Liver (tissue), 9 donors: ENCODE data around the gene TRIM46. TPM values are rescaled to one million over a fixed set of nuclear protein-coding genes. Genes with fewer than 3 reads are reported as not detected.

Source experiments
- DNase-seq: peaks from one replicate; pipeline ENCODE4 v3.0.0-alpha.2; 2017; ENCODE audit warnings: low spot score
- H3K27ac ChIP-seq, 2 donors: one replicate each; pipeline ENCODE4 v1.7.0; 2013; ENCODE audit warnings: inconsistent platforms in 2 of 2, low read length in 2 of 2, control low read depth in 1 of 2, low read depth in 1 of 2, mild to moderate bottlenecking in 1 of 2
- H3K27me3 ChIP-seq, 4 donors: one replicate each; pipeline versions ENCODE4 v1.6.1 to v1.7.0; 2013; ENCODE audit warnings: low read length in 3 of 4, inconsistent platforms in 1 of 4, mild to moderate bottlenecking in 1 of 4, moderate library complexity in 1 of 4; ENCODE audit not compliant: control insufficient read depth in 4 of 4, insufficient read depth in 4 of 4
- H3K36me3 ChIP-seq, 4 donors: one replicate each; pipeline versions ENCODE4 v1.6.1 to v1.7.0; 2013; ENCODE audit warnings: low read length in 3 of 4, mild to moderate bottlenecking in 3 of 4, low read depth in 1 of 4, moderate library complexity in 1 of 4; ENCODE audit not compliant: control insufficient read depth in 4 of 4, insufficient read depth in 3 of 4
- H3K4me1 ChIP-seq, 4 donors: one replicate each; pipeline versions ENCODE4 v1.6.1 to v1.7.0; 2013; ENCODE audit warnings: low read length in 3 of 4, mild to moderate bottlenecking in 3 of 4, moderate library complexity in 1 of 4; ENCODE audit not compliant: control insufficient read depth in 4 of 4, insufficient read depth in 4 of 4
- H3K4me3 ChIP-seq, 3 donors: one replicate each; pipeline versions ENCODE4 v1.6.1 to v1.7.0; 2013; ENCODE audit warnings: low read length in 3 of 3, control low read depth in 1 of 3, low read depth in 1 of 3, mild to moderate bottlenecking in 1 of 3
- H3K9ac ChIP-seq, 2 donors: one replicate each; pipeline ENCODE4 v1.7.0; 2013; ENCODE audit warnings: low read length in 2 of 2, mild to moderate bottlenecking in 2 of 2, moderate library complexity in 2 of 2, control low read depth in 1 of 2, low read depth in 1 of 2
- H3K9me3 ChIP-seq, 4 donors: one replicate each; pipeline versions ENCODE4 v1.6.1 to v1.7.0; 2013; ENCODE audit warnings: low read length in 3 of 4; ENCODE audit not compliant: control insufficient read depth in 4 of 4
- ATF3 ChIP-seq: IDR thresholded peaks from 2 replicates; pipeline ENCODE4 v1.6.1; 2016; ENCODE audit warnings: antibody characterized with exemption
- EGR1 ChIP-seq, 2 donors: IDR thresholded peaks; 2 replicates each; pipeline ENCODE4 v1.6.1; 2016 to 2018; ENCODE audit warnings: antibody characterized with exemption in 2 of 2, low read depth in 2 of 2
- FOXA1 ChIP-seq: IDR thresholded peaks from 2 replicates; pipeline ENCODE4 v1.6.1; 2016; ENCODE audit warnings: antibody characterized with exemption
- GABPA ChIP-seq, 2 donors: IDR thresholded peaks in 1 of 2; conservative IDR thresholded peaks in 1 of 2; 2 replicates each; pipeline ENCODE4 v1.6.1; 2016; ENCODE audit warnings: antibody characterized with exemption in 2 of 2, mild to moderate bottlenecking in 1 of 2, moderate library complexity in 1 of 2
- HNF4A ChIP-seq, 2 donors: conservative IDR thresholded peaks; 2 replicates each; pipeline ENCODE4 v1.6.1; 2016; ENCODE audit warnings: antibody characterized with exemption in 2 of 2, mild to moderate bottlenecking in 2 of 2
- HNF4G ChIP-seq: IDR thresholded peaks from 2 replicates; pipeline ENCODE4 v1.6.1; 2016; ENCODE audit warnings: antibody characterized with exemption
- JUND ChIP-seq, 2 donors: IDR thresholded peaks; 2 replicates each; pipeline ENCODE4 v1.6.1; 2016; ENCODE audit warnings: antibody characterized with exemption in 2 of 2
- MAX ChIP-seq: IDR thresholded peaks from 2 replicates; pipeline ENCODE4 v1.6.1; 2016; ENCODE audit warnings: antibody characterized with exemption
- NR2F2 ChIP-seq: IDR thresholded peaks from 2 replicates; pipeline ENCODE4 v1.6.1; 2016; ENCODE audit warnings: antibody characterized with exemption
- RAD21 ChIP-seq, 2 donors: IDR thresholded peaks; 2 replicates each; pipeline ENCODE4 v1.6.1; 2016; ENCODE audit warnings: antibody characterized with exemption in 2 of 2, mild to moderate bottlenecking in 2 of 2
- RXRA ChIP-seq, 2 donors: IDR thresholded peaks; 2 replicates each; pipeline ENCODE4 v1.6.1; 2017 to 2018; ENCODE audit warnings: antibody characterized with exemption in 2 of 2, mild to moderate bottlenecking in 1 of 2
- SP1 ChIP-seq: IDR thresholded peaks from 2 replicates; pipeline ENCODE4 v1.6.1; 2018; ENCODE audit warnings: antibody characterized with exemption, mild to moderate bottlenecking
- TAF1 ChIP-seq: conservative IDR thresholded peaks from 2 replicates; pipeline ENCODE4 v1.6.1; 2016; ENCODE audit warnings: antibody characterized with exemption, mild to moderate bottlenecking
- YY1 ChIP-seq: IDR thresholded peaks from 2 replicates; pipeline ENCODE4 v1.6.1; 2016; ENCODE audit warnings: antibody characterized with exemption, mild to moderate bottlenecking
- ZBTB33 ChIP-seq: IDR thresholded peaks from 2 replicates; pipeline ENCODE4 v1.6.1; 2016; ENCODE audit warnings: antibody characterized with exemption
- WGBS: extraction: QIAGEN DNeasy Blood & Tissue Kit; methylation state at CpG from one replicate; pipeline ENCODE4 v1.1.7; 2013; 5-methylcytosine and 5-hydroxymethylcytosine counted together
- polyA plus RNA-seq, 2 donors: library from polyadenylated mRNA; stranded (reverse) in 1 of 2; unstranded in 1 of 2; fragments of 200-250 nt in 1 of 2; fragments of >200 nt in 1 of 2; fragmentation: Nextera tagmentation in 1 of 2; extraction: Ambion mirVana in 1 of 2; gene quantifications; one replicate each; pipeline versions ENCODE4 v1.2.1 to v1.2.3, GENCODE V29; 2013 to 2015
- total RNA-seq, 2 donors: library from RNA; depleted of rRNA; stranded (reverse); fragments of >200 nt; gene quantifications; one replicate each; pipeline ENCODE4 v1.2.3, GENCODE V29; 2014
- TF ChIP-seq, protein P1 (sequence below): IDR thresholded peaks from 2 replicates; pipeline ENCODE4 v1.6.1; 2016; ENCODE audit warnings: antibody characterized with exemption, mild to moderate bottlenecking
- TF ChIP-seq, protein P2 (sequence below): fragments of 150-350 bp; IDR thresholded peaks from 2 replicates; pipeline ENCODE4 v1.5.1; 2017; ENCODE audit warnings: improper control_type of control experiment, low read depth, low read length; ENCODE audit not compliant: missing input control
- donor health status: healthy.
- donor health status: healthy.
- donor health status: healthy.
- donor health status: healthy.
- donor health status: healthy.

The TRIM46 gene
- total and polyA plus RNA-seq, 4 donors = 0.07 to 0.17 (median 0.13) TPM

- TF ChIP-seq HNF4G (no peak), FOXA1 (no peak), SP1 (no peak), HNF4A (conservative IDR thresholded peaks at IDR 0.05) (no peak), ATF3 (no peak), YY1 (no peak), GABPA (IDR thresholded peaks at IDR 0.05 in 1 of 2, conservative IDR thresholded peaks at IDR 0.05 in 1 of 2) (no peak), NR2F2 (no peak), RAD21 (IDR thresholded peaks at IDR 0.05) (no peak), MAX (no peak), JUND (IDR thresholded peaks at IDR 0.05) (no peak), EGR1 (IDR thresholded peaks at IDR 0.05; ENCODE audit: low read depth in 2 of 2) (no peak), RXRA (IDR thresholded peaks at IDR 0.05) (no peak), TAF1 (no peak), ZBTB33 (no peak)
- TF ChIP-seq, protein P1, sequence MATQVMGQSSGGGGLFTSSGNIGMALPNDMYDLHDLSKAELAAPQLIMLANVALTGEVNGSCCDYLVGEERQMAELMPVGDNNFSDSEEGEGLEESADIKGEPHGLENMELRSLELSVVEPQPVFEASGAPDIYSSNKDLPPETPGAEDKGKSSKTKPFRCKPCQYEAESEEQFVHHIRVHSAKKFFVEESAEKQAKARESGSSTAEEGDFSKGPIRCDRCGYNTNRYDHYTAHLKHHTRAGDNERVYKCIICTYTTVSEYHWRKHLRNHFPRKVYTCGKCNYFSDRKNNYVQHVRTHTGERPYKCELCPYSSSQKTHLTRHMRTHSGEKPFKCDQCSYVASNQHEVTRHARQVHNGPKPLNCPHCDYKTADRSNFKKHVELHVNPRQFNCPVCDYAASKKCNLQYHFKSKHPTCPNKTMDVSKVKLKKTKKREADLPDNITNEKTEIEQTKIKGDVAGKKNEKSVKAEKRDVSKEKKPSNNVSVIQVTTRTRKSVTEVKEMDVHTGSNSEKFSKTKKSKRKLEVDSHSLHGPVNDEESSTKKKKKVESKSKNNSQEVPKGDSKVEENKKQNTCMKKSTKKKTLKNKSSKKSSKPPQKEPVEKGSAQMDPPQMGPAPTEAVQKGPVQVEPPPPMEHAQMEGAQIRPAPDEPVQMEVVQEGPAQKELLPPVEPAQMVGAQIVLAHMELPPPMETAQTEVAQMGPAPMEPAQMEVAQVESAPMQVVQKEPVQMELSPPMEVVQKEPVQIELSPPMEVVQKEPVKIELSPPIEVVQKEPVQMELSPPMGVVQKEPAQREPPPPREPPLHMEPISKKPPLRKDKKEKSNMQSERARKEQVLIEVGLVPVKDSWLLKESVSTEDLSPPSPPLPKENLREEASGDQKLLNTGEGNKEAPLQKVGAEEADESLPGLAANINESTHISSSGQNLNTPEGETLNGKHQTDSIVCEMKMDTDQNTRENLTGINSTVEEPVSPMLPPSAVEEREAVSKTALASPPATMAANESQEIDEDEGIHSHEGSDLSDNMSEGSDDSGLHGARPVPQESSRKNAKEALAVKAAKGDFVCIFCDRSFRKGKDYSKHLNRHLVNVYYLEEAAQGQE = no peak
- TF ChIP-seq, protein P2, sequence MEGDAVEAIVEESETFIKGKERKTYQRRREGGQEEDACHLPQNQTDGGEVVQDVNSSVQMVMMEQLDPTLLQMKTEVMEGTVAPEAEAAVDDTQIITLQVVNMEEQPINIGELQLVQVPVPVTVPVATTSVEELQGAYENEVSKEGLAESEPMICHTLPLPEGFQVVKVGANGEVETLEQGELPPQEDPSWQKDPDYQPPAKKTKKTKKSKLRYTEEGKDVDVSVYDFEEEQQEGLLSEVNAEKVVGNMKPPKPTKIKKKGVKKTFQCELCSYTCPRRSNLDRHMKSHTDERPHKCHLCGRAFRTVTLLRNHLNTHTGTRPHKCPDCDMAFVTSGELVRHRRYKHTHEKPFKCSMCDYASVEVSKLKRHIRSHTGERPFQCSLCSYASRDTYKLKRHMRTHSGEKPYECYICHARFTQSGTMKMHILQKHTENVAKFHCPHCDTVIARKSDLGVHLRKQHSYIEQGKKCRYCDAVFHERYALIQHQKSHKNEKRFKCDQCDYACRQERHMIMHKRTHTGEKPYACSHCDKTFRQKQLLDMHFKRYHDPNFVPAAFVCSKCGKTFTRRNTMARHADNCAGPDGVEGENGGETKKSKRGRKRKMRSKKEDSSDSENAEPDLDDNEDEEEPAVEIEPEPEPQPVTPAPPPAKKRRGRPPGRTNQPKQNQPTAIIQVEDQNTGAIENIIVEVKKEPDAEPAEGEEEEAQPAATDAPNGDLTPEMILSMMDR = no peak
- Histone ChIP-seq H3K36me3 (peaks cover 0 to 11% (median 5%) of the 10 kb centered on the region in 4 donors), H3K4me1 (peaks cover 0 to 21% (median 15%) of the 10 kb centered on the region in 4 donors), H3K27ac (no peak overlapping the region), H3K27me3 (no peaks in the 10 kb centered on the region), H3K9me3 (no peaks in the 10 kb centered on the region), H3K9ac (no peak overlapping the region), H3K4me3 (no peak overlapping the region)
- DNase-seq = no peak
- 87% methylated on average over 10 of the region's 10 CpGs for WGBS
These were observed 5.0 kb upstream of the TRIM46 start for GRCh38 chr1:155168456-155169210.
